HG02759 (cell line): ENCODE measurements around the gene ALDH18A1.
"Not testable (repeated sequence)": the region's sequence is repeated elsewhere in the genome, so short reads cannot be mapped to it uniquely, and the experiment has no call there.

Source experiments
- ATAC-seq: cut with Tn5 transposase; IDR thresholded peaks from one replicate; pipeline ENCODE4 v1.9.1; 2021; ENCODE audit warnings: mild to moderate bottlenecking, moderate library complexity; ENCODE audit not compliant: unreplicated experiment

The ALDH18A1 gene

DNA sequence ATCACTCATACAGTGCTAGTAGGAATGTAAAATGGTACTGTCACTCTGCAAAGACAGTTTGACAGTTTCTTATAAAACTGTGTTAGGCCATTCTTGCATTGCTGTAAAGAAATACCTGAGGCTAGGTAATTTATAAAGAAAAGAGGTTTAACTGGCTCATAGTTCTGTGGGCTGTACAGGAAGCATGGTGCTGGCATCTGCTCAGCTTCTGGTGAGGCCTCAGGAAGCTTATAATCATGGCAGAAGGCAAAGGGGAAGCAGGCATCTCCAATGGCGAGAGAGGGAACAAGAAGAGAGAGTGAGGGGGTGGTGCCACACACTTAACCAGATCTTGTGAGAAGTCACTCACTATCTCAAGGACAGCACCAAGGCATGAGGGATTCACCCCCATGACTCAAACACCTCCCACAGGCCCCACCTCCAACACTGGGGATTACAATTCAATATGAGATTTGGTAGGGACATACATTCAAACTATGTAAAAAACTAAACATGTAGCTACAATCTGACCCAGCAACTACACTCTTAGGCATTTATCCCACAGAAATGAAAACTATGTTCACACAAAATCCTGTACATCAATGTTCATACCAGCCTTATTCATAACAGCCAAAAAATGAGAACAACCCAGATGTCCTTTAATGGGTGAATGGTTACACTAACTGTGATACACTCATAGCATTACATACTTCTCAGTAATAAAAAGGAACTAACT lies 5.0 kb downstream of the ALDH18A1 start:
- ATAC-seq, result no peak

DNA sequence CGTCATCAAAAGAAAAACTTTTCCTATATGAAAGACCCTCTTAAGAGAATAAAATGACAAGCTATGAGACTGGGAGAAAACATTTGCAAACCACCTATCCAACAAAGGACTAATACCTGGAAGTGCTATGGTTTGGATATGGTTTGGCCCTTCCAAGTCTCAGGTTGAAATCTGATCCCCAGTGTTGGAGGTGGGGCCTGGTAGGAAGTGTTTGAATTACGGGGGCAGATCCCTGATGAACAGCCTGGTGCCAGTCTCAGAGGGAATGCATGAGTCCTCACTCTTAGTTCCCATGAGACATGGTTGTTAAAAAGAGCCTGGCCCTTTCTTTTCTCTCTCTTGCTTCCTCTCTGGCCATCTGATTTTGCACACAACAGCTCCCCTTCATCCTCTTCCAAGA lies 6.3 kb downstream of the ALDH18A1 start:
- ATAC-seq, result no peak

DNA sequence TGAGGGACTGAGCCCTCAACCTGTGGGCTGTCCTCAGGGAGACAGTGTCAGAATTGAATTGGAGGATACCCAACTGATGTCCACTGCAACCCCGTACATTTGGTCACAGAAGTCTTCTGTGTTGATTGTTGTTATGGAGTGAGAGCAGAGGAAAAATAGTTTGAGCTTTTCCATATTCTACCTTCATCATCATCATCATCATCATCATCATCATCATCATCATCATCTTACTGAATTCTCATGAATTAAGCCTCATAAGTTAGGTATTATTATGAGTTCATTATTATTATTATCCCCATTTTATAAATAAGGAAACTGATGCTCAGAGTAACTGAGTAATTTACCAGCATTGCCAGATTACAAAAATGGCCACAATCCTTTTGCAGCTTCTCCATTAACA lies 8.4 kb downstream of the ALDH18A1 start:
- ATAC-seq, result no peak

DNA sequence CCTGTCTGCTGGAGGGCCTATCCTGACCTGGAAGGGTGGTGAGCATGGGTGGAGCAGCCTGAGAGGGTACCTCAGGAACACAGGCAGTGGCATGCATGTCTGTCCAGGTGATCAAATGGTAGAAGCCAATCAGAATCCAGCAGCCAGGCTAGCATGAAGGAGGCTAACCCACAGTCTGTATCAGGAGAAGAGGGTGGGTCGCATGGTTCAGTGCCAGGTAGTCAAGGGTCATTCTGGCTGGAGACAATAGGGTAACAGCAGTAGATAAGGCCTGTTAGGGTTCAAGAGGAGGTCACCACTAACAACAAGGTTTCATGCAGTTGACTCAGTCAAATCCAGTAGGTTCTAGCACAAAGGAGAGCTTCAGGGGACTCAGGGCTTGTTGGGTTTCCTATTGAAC lies 10.4 kb downstream of the ALDH18A1 start:
- ATAC-seq, result no peak

DNA sequence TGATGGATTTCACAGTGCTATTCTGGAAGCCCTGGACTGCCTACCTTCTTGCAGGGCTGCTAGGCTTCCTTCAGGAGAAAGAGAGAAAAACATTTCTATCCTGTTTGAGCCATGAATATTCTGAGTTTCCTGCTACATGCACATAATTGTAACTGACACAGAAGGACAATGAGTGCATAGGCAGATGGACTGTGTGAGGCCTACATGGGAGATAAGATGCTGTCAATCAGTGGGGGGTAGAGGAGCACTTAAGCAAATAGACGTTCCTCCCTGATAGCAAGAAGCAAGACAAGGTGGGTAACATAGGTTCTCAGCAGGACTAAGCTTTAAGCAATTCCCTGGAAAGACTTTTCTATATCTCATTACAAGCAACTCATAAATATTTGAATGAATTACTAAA lies 11.6 kb downstream of the ALDH18A1 start:
- no peak for ATAC-seq

DNA sequence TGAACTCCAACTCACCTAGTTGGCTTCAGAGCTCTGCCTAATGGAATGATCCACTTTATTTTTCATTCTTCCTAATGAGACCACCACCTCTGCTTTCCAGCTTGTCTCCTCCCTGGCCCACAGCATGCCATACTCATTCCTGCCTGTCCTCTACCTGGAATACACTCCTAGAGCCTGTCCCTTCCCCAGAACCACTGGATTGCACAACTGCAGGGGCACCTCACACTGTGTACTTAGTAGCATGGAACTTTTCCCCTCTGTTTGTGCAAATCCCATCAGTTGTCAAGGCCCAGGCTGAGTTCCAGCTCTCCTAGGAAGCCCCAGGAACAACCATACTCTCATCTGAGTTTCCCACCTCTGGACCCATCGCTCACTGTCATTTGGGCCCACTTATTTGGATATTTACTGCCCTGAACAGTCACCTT lies 15.6 kb downstream of the ALDH18A1 start:
- no peak for ATAC-seq

DNA sequence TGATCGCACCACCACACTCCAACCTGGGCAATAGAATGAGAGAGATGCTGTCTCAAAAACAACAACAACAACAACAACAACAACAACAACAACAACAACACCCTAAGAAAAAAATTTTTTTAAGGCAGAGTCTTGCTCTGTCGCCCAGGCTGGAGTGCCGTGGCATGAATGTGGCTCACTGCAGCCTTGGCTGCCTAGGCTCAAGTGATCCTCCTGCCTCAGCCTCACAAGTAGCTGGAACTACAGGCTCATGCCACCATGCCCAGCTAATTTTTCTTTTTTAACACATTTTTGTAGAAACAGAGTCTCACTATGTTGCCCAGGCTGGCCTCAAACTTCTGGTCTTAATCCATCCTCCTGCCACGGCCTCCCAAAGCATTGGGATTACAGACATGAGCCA lies 18.6 kb downstream of the ALDH18A1 start:
- no peak for ATAC-seq

DNA sequence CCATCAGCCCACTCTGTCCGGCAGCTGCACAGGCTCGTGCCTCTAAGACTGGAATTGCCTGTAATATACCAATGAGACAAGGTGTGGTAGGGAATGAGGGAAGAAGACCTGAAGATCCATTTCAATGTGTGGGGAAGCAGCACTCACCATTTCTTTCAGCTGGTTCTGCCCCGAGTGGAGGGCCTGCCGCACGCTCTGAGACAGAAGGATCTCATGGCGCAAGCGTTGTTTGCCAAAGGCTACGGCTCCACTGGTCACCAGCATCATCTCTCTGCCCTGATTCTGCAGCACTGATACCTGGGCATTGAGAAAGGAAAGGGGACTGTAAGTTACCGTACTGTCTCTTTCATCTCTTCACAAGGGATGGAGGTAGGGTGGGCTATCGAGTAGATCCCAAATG lies 19.4 kb downstream of the ALDH18A1 start:
- no peak for ATAC-seq

DNA sequence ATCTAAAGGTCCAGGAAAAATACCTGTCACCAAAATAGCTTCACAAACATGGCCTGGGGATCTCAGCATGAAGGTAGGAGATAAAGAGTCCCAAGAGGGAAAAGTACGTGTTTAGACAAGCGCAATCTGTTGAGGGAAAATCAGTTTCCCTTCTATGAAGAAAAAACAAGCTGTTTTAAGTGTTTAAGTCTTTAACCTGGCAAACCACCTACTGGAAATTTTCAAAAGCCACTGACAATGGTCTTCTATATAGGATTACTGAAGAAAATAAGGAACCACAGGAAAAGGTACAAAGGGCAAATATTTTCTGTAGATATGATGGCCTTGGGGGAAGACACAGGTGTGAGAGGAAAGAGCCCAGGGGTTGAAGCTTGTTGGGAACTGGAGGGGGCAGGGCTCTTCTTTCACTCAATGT lies 21.2 kb downstream of the ALDH18A1 start:
- ATAC-seq, result no peak

DNA sequence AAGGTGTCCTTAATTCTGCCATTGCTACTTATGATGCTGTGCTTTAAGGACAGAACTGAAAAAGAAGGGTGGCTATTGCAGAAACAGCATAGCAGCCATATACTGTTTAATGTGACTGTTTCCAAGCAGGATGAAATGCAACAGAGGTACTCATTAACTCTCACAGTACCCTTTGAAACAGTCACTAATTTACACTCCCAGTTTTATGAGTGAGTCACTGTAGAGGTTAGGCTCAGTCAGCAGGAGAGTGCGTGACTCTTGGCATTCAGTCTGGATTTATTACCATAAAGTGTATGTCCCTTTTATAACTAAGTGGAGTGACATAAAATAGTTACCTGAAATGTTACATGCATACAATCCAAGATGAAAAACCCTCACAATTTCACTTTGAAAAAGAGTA lies 27.7 kb downstream of the ALDH18A1 start:
- no peak for ATAC-seq

DNA sequence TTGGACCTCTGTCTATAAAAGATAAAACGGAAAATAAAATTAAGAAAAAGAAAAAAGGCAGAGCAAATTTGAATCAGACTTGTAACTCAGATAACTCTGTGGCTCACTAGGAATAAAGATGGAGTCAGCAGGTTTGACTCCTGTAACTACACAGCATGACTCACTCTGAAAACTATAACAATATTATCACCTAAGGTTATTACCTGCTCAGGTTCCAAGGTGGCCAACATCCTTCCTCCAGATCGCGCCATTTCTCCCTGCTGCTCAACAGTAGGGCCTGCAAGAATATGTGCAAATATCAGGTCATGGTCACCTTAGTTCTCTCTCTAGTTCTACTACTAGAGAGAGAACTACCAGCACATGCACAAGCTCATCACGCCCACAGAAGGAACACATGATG lies 30.0 kb downstream of the ALDH18A1 start:
- ATAC-seq, result no peak

DNA sequence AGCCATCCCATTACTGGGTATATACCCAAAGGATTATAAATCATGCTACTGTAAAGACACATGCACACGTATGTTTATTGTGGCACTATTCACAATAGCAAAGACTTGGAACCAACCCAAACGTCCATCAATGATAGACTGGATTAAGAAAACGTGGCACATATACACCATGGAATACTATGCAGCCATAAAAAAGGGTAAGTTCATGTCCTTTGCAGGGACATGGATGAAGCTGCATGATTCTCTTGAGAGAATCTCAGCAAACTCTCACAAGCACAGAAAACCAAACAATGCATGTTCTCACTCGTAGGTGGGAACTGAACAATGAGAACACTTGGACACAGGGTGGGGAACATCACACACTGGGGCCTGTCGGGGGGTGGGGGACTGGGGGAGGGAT lies 36.1 kb downstream of the ALDH18A1 start:
- ATAC-seq, result not testable (repeated sequence)

DNA sequence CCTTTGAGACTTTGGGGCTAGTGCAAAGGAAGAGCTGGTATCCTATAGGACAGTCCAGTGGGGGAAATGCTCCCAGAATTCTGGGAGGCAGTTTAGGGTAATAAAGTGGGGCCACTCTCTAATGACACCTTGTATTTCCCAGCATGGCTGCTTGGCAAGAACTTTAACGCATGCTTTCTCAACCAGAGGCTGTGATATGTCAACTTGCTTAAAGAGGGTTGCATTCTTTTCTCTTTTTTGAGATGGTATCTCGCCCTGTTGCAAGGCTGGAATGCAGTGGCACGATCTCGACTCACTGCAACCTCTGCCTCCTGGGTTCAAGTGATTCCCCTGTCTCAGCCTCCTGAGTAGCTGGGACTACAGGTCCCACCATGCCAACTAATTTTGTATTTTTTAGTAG lies 38.4 kb downstream of the ALDH18A1 start:
- no peak for ATAC-seq

DNA sequence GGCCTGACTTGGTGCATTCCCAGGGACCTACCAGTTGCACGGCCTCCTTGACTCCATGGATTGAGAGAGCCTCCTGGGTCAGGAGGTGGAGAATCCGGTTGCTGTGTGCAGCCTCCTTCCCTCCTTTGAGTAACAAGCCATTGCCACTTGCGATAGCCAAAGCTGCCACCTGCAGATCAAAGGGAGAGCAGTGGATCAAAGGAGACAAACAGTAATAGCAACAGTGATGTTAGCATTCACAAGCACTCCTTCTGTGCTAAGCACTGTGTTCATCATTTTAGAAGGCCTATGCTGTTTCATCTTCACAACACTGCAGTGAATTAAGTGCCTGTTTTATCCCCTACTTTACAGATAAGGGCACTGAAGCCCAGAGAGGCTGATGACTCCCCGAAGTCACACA lies 40.1 kb downstream of the ALDH18A1 start:
- ATAC-seq, result no peak

DNA sequence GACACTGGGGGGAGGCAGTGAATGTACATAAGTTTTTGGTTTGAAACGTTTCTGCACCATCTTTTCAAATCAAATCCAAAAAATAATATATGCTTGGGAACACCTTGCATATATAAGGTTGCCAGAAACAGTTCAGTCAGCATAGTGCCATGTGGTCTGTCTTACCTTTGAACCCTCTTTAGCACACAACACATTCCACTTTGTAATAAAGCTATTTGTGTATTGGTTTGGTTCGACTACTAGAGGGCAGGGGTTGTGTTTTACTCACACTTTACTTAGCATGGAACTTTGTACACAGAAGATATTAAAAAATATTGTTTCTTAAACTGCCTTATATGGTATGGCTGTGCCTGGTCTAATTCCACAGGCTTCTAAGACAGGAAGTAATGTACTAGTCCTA lies 43.2 kb downstream of the ALDH18A1 start:
- no peak for ATAC-seq

DNA sequence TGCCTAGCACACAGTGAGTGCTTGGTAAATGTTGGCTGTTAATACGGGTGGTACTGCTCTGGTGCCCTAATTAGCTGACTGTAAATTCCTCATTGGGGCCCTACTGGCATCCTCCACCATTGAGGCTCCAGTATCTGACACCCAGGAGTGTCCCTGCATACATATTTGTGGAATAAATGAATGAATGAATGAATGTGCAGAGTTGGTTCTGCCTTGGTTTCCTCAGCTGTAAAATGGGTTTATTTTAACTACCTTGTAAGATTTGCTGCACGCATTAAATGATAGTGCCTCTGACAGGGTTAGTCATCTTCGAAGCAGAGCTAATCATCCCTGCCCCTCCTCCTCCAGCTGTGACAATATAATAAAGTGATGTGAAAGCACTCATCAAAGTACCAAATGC lies 45.8 kb downstream of the ALDH18A1 start:
- no peak for ATAC-seq

DNA sequence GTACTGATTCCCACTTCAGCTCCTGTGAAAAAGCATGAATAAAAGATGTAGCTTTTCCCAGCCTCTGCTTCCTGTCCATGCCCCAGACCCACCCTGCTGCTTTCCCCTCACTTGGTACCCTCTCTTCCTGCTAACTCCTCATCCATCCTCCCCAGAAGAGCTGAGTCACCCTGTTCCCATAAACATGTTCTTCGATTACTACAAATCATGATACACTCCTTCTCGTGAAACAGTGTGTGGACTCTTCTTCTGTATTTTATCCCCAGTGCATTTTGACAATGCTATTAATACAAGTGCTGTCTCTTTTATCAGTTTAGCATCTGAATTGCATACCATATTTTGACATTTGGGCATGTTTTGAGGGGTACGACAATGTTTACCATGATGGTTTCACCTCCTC lies 49.6 kb downstream of the ALDH18A1 start:
- ATAC-seq, result no peak

DNA sequence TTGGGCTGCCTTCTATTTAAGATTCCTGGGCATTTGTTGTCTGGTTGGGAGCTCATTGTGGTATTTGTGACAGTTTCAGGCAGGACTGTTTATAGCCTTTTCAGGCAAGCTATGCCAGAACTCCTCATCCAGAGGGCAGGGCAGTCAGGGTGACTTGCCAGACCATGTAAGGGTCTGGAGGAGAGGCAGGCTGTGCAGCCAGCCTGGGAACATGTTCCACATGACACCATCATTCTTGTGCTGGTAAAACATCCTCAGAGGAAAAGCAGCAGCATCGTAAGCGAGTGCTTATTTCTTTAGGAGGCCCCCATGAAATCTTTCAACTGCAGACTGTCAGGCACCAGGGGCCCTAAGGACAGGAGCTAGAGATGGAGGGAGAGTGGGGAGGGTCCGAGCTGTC lies 51.3 kb downstream of the ALDH18A1 start:
- ATAC-seq, result no peak

DNA sequence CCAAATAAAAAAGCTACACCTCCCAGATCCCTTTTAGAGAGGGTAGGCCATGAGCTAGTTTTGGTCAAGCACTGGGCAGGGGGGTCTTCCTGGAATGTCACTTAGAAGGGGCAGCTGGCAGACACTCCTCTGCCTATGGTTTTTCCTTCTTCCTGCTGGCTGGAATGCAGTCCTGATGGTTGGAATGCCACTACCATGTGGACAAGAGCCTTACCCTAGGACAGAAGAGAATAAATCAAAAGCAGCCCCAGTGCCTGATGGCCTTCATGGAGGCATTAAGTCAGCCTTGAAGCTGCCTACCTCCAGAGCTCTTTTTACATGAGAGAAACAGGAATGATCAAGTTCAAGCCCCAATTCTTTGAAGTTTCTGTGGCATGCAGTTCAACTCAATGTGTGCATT lies 51.9 kb downstream of the ALDH18A1 start:
- ATAC-seq, result no peak

DNA sequence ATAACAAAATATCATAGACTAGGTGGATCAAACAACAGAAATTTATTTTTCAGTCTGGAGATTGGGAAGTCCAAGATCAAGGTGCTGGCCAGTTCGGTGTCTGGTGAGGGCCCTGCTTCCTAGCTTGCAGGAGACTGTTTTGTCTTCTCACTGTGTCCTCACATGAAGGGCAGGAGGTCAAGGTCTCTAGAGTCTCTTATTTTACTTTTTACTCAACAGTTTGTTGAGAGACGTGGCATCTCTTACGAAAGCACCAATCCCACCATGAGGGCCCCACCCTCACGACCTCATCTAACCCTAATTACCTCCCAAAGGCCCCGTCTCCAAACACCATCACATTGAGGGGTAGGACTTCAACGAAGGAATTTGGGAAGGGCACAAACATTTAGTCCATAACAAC lies 54.1 kb downstream of the ALDH18A1 start:
- no peak for ATAC-seq

DNA sequence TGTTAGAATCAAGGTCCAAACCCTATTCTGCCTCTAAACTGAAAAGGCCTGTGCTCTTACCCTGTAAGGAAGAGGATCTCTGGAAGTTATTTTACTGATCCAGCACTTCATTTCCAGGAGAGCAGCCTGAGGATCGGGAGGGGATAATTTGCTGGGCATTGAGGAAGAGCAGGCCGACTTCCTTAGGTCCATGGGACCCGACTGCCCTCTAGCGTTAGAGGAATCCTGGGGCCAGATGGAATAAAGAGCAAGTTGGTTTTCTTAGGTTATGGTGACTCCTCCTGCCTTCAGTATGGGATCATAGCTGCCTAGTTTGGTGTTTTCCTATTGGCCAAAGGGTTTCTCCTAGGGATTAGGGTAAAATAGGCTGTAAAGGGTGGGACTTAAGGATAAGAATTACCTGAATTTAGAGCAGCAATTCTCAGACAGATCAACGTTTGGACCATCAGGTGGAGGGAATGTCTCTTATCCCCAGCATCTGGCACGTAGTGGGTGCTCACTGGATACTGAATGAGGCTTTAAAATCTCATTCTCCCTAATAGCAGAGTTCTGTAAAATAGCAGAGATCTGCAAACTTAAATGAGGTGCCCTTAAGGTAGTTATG lies 55.3 kb downstream of the ALDH18A1 start:
- ATAC-seq, result no peak

DNA sequence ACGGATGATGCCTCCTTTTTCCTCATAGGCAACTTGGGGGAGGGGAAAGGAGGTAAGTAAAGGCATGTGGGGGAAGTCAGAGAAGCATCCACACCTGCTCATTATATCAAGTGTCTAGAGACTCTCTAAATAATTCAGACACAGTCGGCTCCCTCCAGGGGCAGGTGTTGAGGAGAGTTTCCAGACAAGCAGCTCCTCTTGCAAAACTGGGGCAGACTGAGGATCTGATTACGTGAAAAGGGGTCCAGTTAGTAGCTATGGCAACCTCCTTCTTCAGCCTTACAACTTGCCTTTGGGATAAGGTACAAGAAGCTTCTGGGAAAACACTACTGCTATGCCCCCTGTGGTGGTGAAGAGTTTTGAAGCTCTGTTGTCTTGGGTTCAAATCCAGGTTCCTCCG lies 56.4 kb downstream of the ALDH18A1 start:
- ATAC-seq, result no peak

DNA sequence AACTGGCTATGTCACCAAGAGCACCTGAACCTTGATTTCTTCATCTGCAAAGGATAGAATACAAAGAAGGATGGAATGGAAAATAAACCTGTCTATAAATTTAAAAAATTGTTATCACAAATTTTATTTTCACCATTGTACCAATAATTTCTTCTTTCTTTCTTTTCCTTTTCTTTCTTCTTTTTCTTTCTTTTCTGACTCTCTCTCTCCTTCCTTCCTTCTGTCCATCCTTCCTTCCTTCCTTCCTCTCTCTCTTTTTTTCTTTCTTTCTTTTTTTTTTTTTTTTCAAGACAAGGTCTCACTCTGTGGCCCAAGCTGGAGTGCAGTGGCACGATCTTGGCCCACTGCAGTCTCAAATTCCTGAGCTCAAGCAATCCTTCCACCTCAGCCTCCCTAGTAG lies 58.7 kb downstream of the ALDH18A1 start:
- no peak for ATAC-seq
